GM23338 (cell line): ENCODE data around the gene CTBP2. TPM values are rescaled to one million over a fixed set of nuclear protein-coding genes. Genes with fewer than 3 reads are reported as not detected.
A peak's percentile ranks its signal among the peaks of the same experiment; 100 is the strongest.

ENCODE experiments used
- ATAC-seq: fragments of 200-7000 bp; cut with Tn5 transposase; 3 replicates; pipeline ENCODE4 v1.9.1; 2020
- DNase-seq: peaks from one replicate; pipeline ENCODE4 v3.0.0-alpha.2; 2015; ENCODE audit warnings: low spot score
- H2AFZ ChIP-seq: fragments of 200-600 bp; sonication (generic); 2 replicates; pipeline ENCODE4 v1.8.0; 2016; ENCODE audit warnings: antibody characterized with exemption, mild to moderate bottlenecking, moderate library complexity
- H3F3A ChIP-seq: fragments of 200-600 bp; sonication (generic); replicated peaks from 2 replicates; pipeline ENCODE4 v1.8.0; 2017; ENCODE audit warnings: antibody characterized with exemption, mixed run types, low read depth
- H3K27ac ChIP-seq: fragments of 200-600 bp; sonication (generic); 2 replicates; pipeline ENCODE4 v1.6.1; 2016; ENCODE audit warnings: low read depth
- H3K27me3 ChIP-seq: fragments of 200-600 bp; sonication (generic); 2 replicates; pipeline ENCODE4 v1.8.0; 2016; ENCODE audit warnings: mild to moderate bottlenecking, mixed run types, moderate library complexity; ENCODE audit not compliant: insufficient read depth
- H3K36me3 ChIP-seq: fragments of 200-600 bp; sonication (generic); 2 replicates; pipeline ENCODE4 v1.8.0; 2016; ENCODE audit warnings: mild to moderate bottlenecking; ENCODE audit not compliant: insufficient read depth
- H3K4me1 ChIP-seq: fragments of 200-600 bp; sonication (generic); 2 replicates; pipeline ENCODE4 v1.8.0; 2016; ENCODE audit warnings: mild to moderate bottlenecking, moderate library complexity; ENCODE audit not compliant: insufficient read depth
- H3K4me2 ChIP-seq: fragments of 200-600 bp; sonication (generic); 2 replicates; pipeline ENCODE4 v1.7.1; 2017; ENCODE audit warnings: mixed run types
- H3K4me3 ChIP-seq: fragments of 200-600 bp; sonication (generic); 2 replicates; pipeline ENCODE4 v1.6.1; 2016; ENCODE audit warnings: mixed run types
- H3K79me2 ChIP-seq: fragments of 200-600 bp; sonication (generic); replicated peaks from 2 replicates; pipeline ENCODE4 v1.8.0; 2017; ENCODE audit warnings: mild to moderate bottlenecking; ENCODE audit not compliant: insufficient read depth
- H3K9me2 ChIP-seq: fragments of 200-600 bp; sonication (generic); 2 replicates; pipeline ENCODE4 v1.8.0; 2017; ENCODE audit not compliant: insufficient read depth
- H4K20me1 ChIP-seq: fragments of 200-600 bp; sonication (generic); replicated peaks from 2 replicates; pipeline ENCODE4 v1.8.0; 2017; ENCODE audit warnings: mild to moderate bottlenecking; ENCODE audit not compliant: insufficient read depth
- H3K27ac Mint-ChIP-seq: 2 replicates; pipeline ENCODE4 v1.8.0; 2020; ENCODE audit warnings: inconsistent platforms, mild to moderate bottlenecking, moderate library complexity, mixed read lengths
- H3K27me3 Mint-ChIP-seq: 3 replicates; pipeline ENCODE4 v1.8.0; 2022; ENCODE audit warnings: low read depth, mild to moderate bottlenecking, moderate library complexity, mixed read lengths, inconsistent platforms; ENCODE audit not compliant: insufficient read depth, poor library complexity
- H3K36me3 Mint-ChIP-seq: 3 replicates; pipeline ENCODE4 v1.8.0; 2021; ENCODE audit warnings: low read depth, mild to moderate bottlenecking, inconsistent platforms, moderate library complexity, mixed read lengths
- H3K4me1 Mint-ChIP-seq: 3 replicates; pipeline ENCODE4 v1.8.0; 2020; ENCODE audit warnings: mild to moderate bottlenecking, inconsistent platforms, mixed read lengths
- H3K4me3 Mint-ChIP-seq: 3 replicates; pipeline ENCODE4 v1.8.0; 2021; ENCODE audit warnings: moderate library complexity, mild to moderate bottlenecking, inconsistent platforms, mixed read lengths
- H3K9me3 Mint-ChIP-seq: 3 replicates; pipeline ENCODE4 v1.8.0; 2020; ENCODE audit warnings: moderate library complexity, mild to moderate bottlenecking, inconsistent platforms, mixed read lengths
- CREB1 ChIP-seq: fragments of 250-450 bp; sonication (Bioruptor Pico); IDR thresholded peaks from 2 replicates; pipeline ENCODE4 v1.5.0; 2020; ENCODE audit warnings: low read depth, mild to moderate bottlenecking, moderate library complexity
- CTCF ChIP-seq, 2 experiments: fragments of 200-600 bp in 1 of 2; sonication (generic) in 1 of 2; conservative IDR thresholded peaks; 2 replicates each; pipeline versions ENCODE4 v1.5.1 to v1.6.1; 2016 to 2017; ENCODE audit warnings: antibody characterized with exemption in 2 of 2, low read depth in 2 of 2, mild to moderate bottlenecking in 2 of 2, moderate library complexity in 1 of 2
- ETS1 ChIP-seq: IDR thresholded peaks from 2 replicates; pipeline ENCODE4 v1.6.1; 2016; ENCODE audit warnings: antibody characterized with exemption
- EZH2 ChIP-seq: fragments of 200-600 bp; sonication (generic); IDR thresholded peaks from one replicate; pipeline ENCODE4 v1.8.0; 2017; ENCODE audit warnings: antibody characterized with exemption, mild to moderate bottlenecking, low read depth; ENCODE audit not compliant: unreplicated experiment
- EZH2phosphoT487 ChIP-seq: fragments of 200-600 bp; sonication (generic); IDR thresholded peaks from one replicate; pipeline ENCODE4 v1.8.1; 2018; ENCODE audit warnings: antibody characterized with exemption; ENCODE audit not compliant: unreplicated experiment
- JUNB ChIP-seq: IDR thresholded peaks from one replicate; pipeline ENCODE4 v1.6.1; 2016; ENCODE audit warnings: antibody characterized with exemption; ENCODE audit not compliant: unreplicated experiment
- NANOG ChIP-seq: IDR thresholded peaks from 2 replicates; pipeline ENCODE4 v1.6.1; 2016; ENCODE audit warnings: antibody characterized with exemption, borderline replicate concordance
- POLR2AphosphoS5 ChIP-seq: IDR thresholded peaks from 2 replicates; pipeline ENCODE4 v1.6.1; 2016; ENCODE audit warnings: antibody characterized with exemption, low read depth
- REST ChIP-seq: IDR thresholded peaks from one replicate; pipeline ENCODE4 v1.6.1; 2018; ENCODE audit warnings: antibody characterized with exemption; ENCODE audit not compliant: unreplicated experiment
- STAT1 ChIP-seq: IDR thresholded peaks from one replicate; pipeline ENCODE4 v1.6.1; 2016; ENCODE audit warnings: antibody characterized with exemption; ENCODE audit not compliant: unreplicated experiment
- ZNF114 ChIP-seq: fragments of 250-450 bp; sonication (Bioruptor Pico); IDR thresholded peaks from 2 replicates; pipeline ENCODE4 v1.5.0; 2020; ENCODE audit warnings: mild to moderate bottlenecking, moderate library complexity
- ZNF331 ChIP-seq: fragments of 250-450 bp; sonication (Bioruptor Pico); IDR thresholded peaks from 2 replicates; pipeline ENCODE4 v1.5.0; 2020; ENCODE audit warnings: low read depth, mild to moderate bottlenecking, moderate library complexity
- ZNF462 ChIP-seq: fragments of 250-450 bp; sonication (Bioruptor Pico); IDR thresholded peaks from 2 replicates; pipeline ENCODE4 v1.5.0; 2020; ENCODE audit warnings: mild to moderate bottlenecking, moderate library complexity
- polyA plus RNA-seq: library from polyadenylated mRNA; unstranded; fragments of >200 nt; fragmentation: Nextera tagmentation; extraction: Ambion mirVana; gene quantifications from 2 replicates; pipeline ENCODE4 v1.2.1, GENCODE V29; 2016
- total RNA-seq: library from RNA; depleted of rRNA; stranded (reverse); fragments of >200 nt; shearing (Covaris generic); gene quantifications from 2 replicates; pipeline ENCODE4 v1.2.3, GENCODE V29; 2014

Gene CTBP2
- total and polyA plus RNA-seq, 2 experiments from 2014 or later, result 133 to 265 TPM

- Histone ChIP-seq H3K4me2 (no peak overlapping the region), H3K79me2 (peaks cover 100% of the 10 kb centered on the region), H2AFZ (no peak overlapping the region), H3K4me3 (no peak overlapping the region), H3K27ac (0 out of 2 replicates have a peak overlapping the region, but pooled peaks have one; percentile 46), H3K27me3 (no peaks in the 10 kb centered on the region), H3K9me2 (no peaks in the 10 kb centered on the region), H4K20me1 (peaks cover 69% of the 10 kb centered on the region), H3K4me1 (peaks cover 70% of the 10 kb centered on the region), H3F3A (peaks cover 4% of the 10 kb centered on the region), H3K36me3 (no peaks in the 10 kb centered on the region)
- H3K27me3 Mint-ChIP-seq, result peaks cover 52% of the 10 kb centered on the region
- peaks cover 90% of the 10 kb centered on the region for H3K36me3 Mint-ChIP-seq
- H3K4me1 Mint-ChIP-seq, result peaks cover 88% of the 10 kb centered on the region
- TF ChIP-seq ZNF331 (CRISPR knock-in tag) (no peak), NANOG (no peak), EZH2 (no peak), ETS1 (no peak), STAT1 (no peak), ZNF462 (CRISPR knock-in tag) (no peak), CREB1 (no peak), EZH2phosphoT487 (no peak), POLR2AphosphoS5 (no peak), REST (no peak), ZNF114 (CRISPR knock-in tag) (no peak), JUNB (no peak), CTCF (conservative IDR thresholded peaks at IDR 0.05; ENCODE audit: low read depth in 2 of 2) (no peak)
- peak overlapping the region; percentile 57 for H3K27ac Mint-ChIP-seq
- no peak for ATAC-seq
- no peak overlapping the region; the same call in 2 of the 3 replicates for H3K4me3 Mint-ChIP-seq
- H3K9me3 Mint-ChIP-seq, result no peaks in the 10 kb centered on the region
- DNase-seq, result peak; percentile 57
These were observed 125.2 kb downstream of the CTBP2 start for GRCh38 chr10:125035136-125035535.
